Activated CD8-positive, alpha-beta memory T cell treated with anti-CD3 and anti-CD28 coated beads for 36 hours (primary cell): ENCODE data around the gene KIAA1958. TPM values are rescaled to one million over a fixed set of nuclear protein-coding genes. Genes with fewer than 3 reads are reported as not detected.

ENCODE experiments used
- CTCF ChIA-PET: fragments of 350-600 bp; sonication (Branson Sonifier 250); formaldehyde crosslinking; loops from one replicate; lab custom pipeline; 2021; ENCODE audit warnings: antibody characterized with exemption; lab: Charles Lee
- POLR2A ChIA-PET: fragments of 350-600 bp; sonication (Branson Sonifier 250); formaldehyde crosslinking; loops from one replicate; lab custom pipeline; 2021; ENCODE audit warnings: antibody characterized with exemption; lab: Charles Lee
- total RNA-seq, 2 experiments: library from RNA; stranded (reverse); gene quantifications; one replicate each; pipeline ENCODE4 v1.2.3, GENCODE V29; 2021

KIAA1958 gene
- total RNA-seq: 1 to 10 TPM; 7.8 to 8.2 TPM

GRCh38 chr9:112486221-112487007 is at the start of gene KIAA1958:
Gene KIAA1958 (plus strand): TSS chr9:112486827. CDS start chr9:112574081, 87,254 bp downstream.
- POLR2A ChIA-PET: interaction anchor here (0.6 to 1.7 kb wide), 3 partner anchors 10 to 226 kb away, joined by 3 to 16 read pairs (median 3); partner anchors contain the start of gene HSDL2
- CTCF ChIA-PET: interaction anchor here (0.9 to 1.4 kb wide), 2 partner anchors 231 to 306 kb away, joined by 3 to 4 read pairs; partner anchors contain the start of gene INIP

- POLR2A ChIA-PET: no interaction called here
- CTCF ChIA-PET: interaction anchor here (1.4 kb wide), 1 partner anchor 17 kb away, joined by 3 read pairs; no protein-coding TSS in a partner anchor
Observed at GRCh38 chr9:112437406-112437805, 49.2 kb upstream of the KIAA1958 start.

GRCh38 chr9:112439171-112439570 is 47.5 kb upstream of the KIAA1958 start:
- POLR2A ChIA-PET: no interaction called here
- CTCF ChIA-PET: interaction anchor here (1.0 kb wide), 1 partner anchor 11 kb away, joined by 3 read pairs; no protein-coding TSS in a partner anchor

- ChIA-PET CTCF (no interaction called here), POLR2A (no interaction called here)
Observed at GRCh38 chr9:112439825-112440224, 46.8 kb upstream of the KIAA1958 start.

GRCh38 chr9:112443200-112443599 is 43.4 kb upstream of the KIAA1958 start:
- ChIA-PET POLR2A (no interaction called here), CTCF (interaction anchor here (0.6 to 0.9 kb wide), 2 partner anchors 14 to 348 kb away, joined by 3 to 5 read pairs; no protein-coding TSS in a partner anchor)

GRCh38 chr9:112443636-112444035 is 43.0 kb upstream of the KIAA1958 start:
- ChIA-PET POLR2A (no interaction called here), CTCF (interaction anchor here (0.6 to 0.9 kb wide), 2 partner anchors 14 to 347 kb away, joined by 3 to 5 read pairs; no protein-coding TSS in a partner anchor)

GRCh38 chr9:112445196-112445595 is 41.4 kb upstream of the KIAA1958 start:
- CTCF ChIA-PET: no interaction called here
- POLR2A ChIA-PET: interaction anchor here (0.7 kb wide), 1 partner anchor 9 kb away, joined by 3 read pairs; no protein-coding TSS in a partner anchor

- POLR2A ChIA-PET: interaction anchor here (0.7 kb wide), 1 partner anchor 9 kb away, joined by 3 read pairs; no protein-coding TSS in a partner anchor
- CTCF ChIA-PET: no interaction called here
Observed at GRCh38 chr9:112446080-112446479, 40.5 kb upstream of the KIAA1958 start.

- CTCF ChIA-PET: no interaction called here
- POLR2A ChIA-PET: no interaction called here
Observed at GRCh38 chr9:112446526-112446925, 40.1 kb upstream of the KIAA1958 start.

GRCh38 chr9:112447283-112447761 is 39.3 kb upstream of the KIAA1958 start:
- POLR2A ChIA-PET: no interaction called here
- CTCF ChIA-PET: no interaction called here

GRCh38 chr9:112462855-112463254 is 23.8 kb upstream of the KIAA1958 start:
- ChIA-PET CTCF (interaction anchor here (0.7 to 1.3 kb wide), 2 partner anchors 11 to 336 kb away, joined by 3 to 5 read pairs; no protein-coding TSS in a partner anchor), POLR2A (no interaction called here)

- POLR2A ChIA-PET: no interaction called here
- CTCF ChIA-PET: no interaction called here
Observed at GRCh38 chr9:112465352-112465751, 21.3 kb upstream of the KIAA1958 start.

- CTCF ChIA-PET: interaction anchor here (0.6 to 1.5 kb wide), 2 partner anchors 10 to 142 kb away, joined by 4 to 5 read pairs; no protein-coding TSS in a partner anchor
- POLR2A ChIA-PET: no interaction called here
Observed at GRCh38 chr9:112472996-112473395, 13.6 kb upstream of the KIAA1958 start.

- POLR2A ChIA-PET: no interaction called here
Observed at GRCh38 chr9:112473986-112474385, 12.6 kb upstream of the KIAA1958 start.

GRCh38 chr9:112475318-112475717 is 11.3 kb upstream of the KIAA1958 start:
- ChIA-PET CTCF (no interaction called here), POLR2A (no interaction called here)

More at GRCh38 chr9:112473986-112474385, 12.6 kb upstream of the KIAA1958 start:
- CTCF ChIA-PET: interaction anchor here (1.5 kb wide), 1 partner anchor 11 kb away, joined by 5 read pairs; no protein-coding TSS in a partner anchor

- CTCF ChIA-PET: interaction anchor here (0.6 to 0.7 kb wide), 2 partner anchors 216 to 238 kb away, joined by 3 to 4 read pairs; no protein-coding TSS in a partner anchor
- POLR2A ChIA-PET: no interaction called here
Observed at GRCh38 chr9:112477330-112477729, 9.3 kb upstream of the KIAA1958 start.

- ChIA-PET CTCF (no interaction called here), POLR2A (no interaction called here)
Observed at GRCh38 chr9:112479221-112479620, 7.4 kb upstream of the KIAA1958 start.

GRCh38 chr9:112484607-112485006 is 2.0 kb upstream of the KIAA1958 start:
- POLR2A ChIA-PET: no interaction called here
- CTCF ChIA-PET: no interaction called here

GRCh38 chr9:112485574-112485973 is 1.1 kb upstream of the KIAA1958 start:
- CTCF ChIA-PET: interaction anchor here (1.4 kb wide), 1 partner anchor 307 kb away, joined by 4 read pairs; no protein-coding TSS in a partner anchor
- POLR2A ChIA-PET: interaction anchor here (1.6 to 1.7 kb wide), 2 partner anchors 11 to 106 kb away, joined by 3 to 16 read pairs; partner anchors contain the start of gene HSDL2
